Measurements from ENCODE around the gene RAB40B. TPM values are rescaled to one million over a fixed set of nuclear protein-coding genes. Genes with fewer than 3 reads are reported as not detected.

Gene RAB40B
- total and polyA plus RNA-seq, 2 of the 13 experiments (the other 11 are each of a cell fraction or from before 2014, with no cell fraction given) = 6.2 to 6.5 TPM

DNA sequence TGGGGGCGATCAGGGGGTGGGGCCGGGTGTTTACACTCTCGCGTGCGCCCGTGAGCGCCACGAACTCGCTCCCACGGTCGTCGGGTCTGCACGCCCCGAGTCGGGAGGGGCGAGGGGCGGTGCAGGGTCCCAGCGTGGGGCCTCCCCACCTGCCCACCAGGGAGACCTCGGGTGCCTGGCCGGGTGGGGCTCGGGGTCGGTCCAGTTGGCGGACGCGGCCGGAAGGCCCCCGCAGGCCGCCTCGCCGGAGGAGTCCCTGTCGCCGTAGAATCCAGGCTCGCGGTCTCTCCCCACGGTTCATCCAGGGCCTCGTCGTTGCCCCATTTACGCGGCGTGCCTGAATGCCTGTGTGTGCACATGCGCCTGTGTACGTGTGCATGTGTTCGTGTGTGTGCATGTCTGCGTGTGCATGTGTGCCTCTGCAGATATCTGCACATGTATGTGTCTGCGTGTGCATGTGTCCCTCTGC lies 510 bp upstream of the RAB40B start (continued):
- TF ChIP-seq POLR2G (IDR thresholded peaks at IDR 0.05; ENCODE audit: low read depth, low read length) (no peak), NR2F6 (IDR thresholded peaks at IDR 0.05) (no peak), NR2F6 (CRISPR knock-in tag; IDR thresholded peaks at IDR 0.05) (0 out of 2 replicates have a peak, but pooled peaks have one; percentile 1), PHB2 (IDR thresholded peaks at IDR 0.05; ENCODE audit: partially characterized antibody) (no peak), CC2D1A (CRISPR knock-in tag; IDR thresholded peaks at IDR 0.05) (no peak), PHF21A (CRISPR knock-in tag; IDR thresholded peaks at IDR 0.05) (no peak), ARNT2 (CRISPR knock-in tag; IDR thresholded peaks at IDR 0.05; ENCODE audit: low read depth) (no peak; the same call in 1 of the 2 replicates), ZNF557 (CRISPR knock-in tag; IDR thresholded peaks at IDR 0.05) (no peak), RBM39 (IDR thresholded peaks at IDR 0.05; ENCODE audit: low read depth, low read length, poor library complexity, severe bottlenecking) (peak; percentile 19), MTF2 (CRISPR knock-in tag; IDR thresholded peaks at IDR 0.05; ENCODE audit: borderline replicate concordance) (no peak), ZNF776 (CRISPR knock-in tag; IDR thresholded peaks at IDR 0.05) (no peak), SALL2 (CRISPR knock-in tag; IDR thresholded peaks at IDR 0.05) (no peak), NFE2L2 (IDR thresholded peaks at IDR 0.05; ENCODE audit: low read length) (no peak), HOXA3 (CRISPR knock-in tag; IDR thresholded peaks at IDR 0.05) (no peak), ZNF781 (CRISPR knock-in tag; IDR thresholded peaks at IDR 0.05; ENCODE audit: borderline replicate concordance, not compliant biosample characterization) (no peak), REL (CRISPR knock-in tag; conservative IDR thresholded peaks at IDR 0.05) (no peak), GABPB1 (CRISPR knock-in tag; IDR thresholded peaks at IDR 0.05) (peak; percentile 69; the same call in 1 of the 2 replicates), ZFP90 (CRISPR knock-in tag; IDR thresholded peaks at IDR 0.05; ENCODE audit: borderline replicate concordance) (peak; percentile 44; the same call in 1 of the 2 replicates), ZNF317 (CRISPR knock-in tag; IDR thresholded peaks at IDR 0.05) (no peak), ZSCAN29 (CRISPR knock-in tag; conservative IDR thresholded peaks at IDR 0.05) (no peak)
- TF ChIP-seq, protein P1, sequence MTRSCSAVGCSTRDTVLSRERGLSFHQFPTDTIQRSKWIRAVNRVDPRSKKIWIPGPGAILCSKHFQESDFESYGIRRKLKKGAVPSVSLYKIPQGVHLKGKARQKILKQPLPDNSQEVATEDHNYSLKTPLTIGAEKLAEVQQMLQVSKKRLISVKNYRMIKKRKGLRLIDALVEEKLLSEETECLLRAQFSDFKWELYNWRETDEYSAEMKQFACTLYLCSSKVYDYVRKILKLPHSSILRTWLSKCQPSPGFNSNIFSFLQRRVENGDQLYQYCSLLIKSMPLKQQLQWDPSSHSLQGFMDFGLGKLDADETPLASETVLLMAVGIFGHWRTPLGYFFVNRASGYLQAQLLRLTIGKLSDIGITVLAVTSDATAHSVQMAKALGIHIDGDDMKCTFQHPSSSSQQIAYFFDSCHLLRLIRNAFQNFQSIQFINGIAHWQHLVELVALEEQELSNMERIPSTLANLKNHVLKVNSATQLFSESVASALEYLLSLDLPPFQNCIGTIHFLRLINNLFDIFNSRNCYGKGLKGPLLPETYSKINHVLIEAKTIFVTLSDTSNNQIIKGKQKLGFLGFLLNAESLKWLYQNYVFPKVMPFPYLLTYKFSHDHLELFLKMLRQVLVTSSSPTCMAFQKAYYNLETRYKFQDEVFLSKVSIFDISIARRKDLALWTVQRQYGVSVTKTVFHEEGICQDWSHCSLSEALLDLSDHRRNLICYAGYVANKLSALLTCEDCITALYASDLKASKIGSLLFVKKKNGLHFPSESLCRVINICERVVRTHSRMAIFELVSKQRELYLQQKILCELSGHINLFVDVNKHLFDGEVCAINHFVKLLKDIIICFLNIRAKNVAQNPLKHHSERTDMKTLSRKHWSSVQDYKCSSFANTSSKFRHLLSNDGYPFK (CRISPR knock-in tag; IDR thresholded peaks at IDR 0.05; ENCODE audit: borderline replicate concordance) = peak; percentile 43; the same call in 1 of the 2 replicates
- TF ChIP-seq, protein P2, sequence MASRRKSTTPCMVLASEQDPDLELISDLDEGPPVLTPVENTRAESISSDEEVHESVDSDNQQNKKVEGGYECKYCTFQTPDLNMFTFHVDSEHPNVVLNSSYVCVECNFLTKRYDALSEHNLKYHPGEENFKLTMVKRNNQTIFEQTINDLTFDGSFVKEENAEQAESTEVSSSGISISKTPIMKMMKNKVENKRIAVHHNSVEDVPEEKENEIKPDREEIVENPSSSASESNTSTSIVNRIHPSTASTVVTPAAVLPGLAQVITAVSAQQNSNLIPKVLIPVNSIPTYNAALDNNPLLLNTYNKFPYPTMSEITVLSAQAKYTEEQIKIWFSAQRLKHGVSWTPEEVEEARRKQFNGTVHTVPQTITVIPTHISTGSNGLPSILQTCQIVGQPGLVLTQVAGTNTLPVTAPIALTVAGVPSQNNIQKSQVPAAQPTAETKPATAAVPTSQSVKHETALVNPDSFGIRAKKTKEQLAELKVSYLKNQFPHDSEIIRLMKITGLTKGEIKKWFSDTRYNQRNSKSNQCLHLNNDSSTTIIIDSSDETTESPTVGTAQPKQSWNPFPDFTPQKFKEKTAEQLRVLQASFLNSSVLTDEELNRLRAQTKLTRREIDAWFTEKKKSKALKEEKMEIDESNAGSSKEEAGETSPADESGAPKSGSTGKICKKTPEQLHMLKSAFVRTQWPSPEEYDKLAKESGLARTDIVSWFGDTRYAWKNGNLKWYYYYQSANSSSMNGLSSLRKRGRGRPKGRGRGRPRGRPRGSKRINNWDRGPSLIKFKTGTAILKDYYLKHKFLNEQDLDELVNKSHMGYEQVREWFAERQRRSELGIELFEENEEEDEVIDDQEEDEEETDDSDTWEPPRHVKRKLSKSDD (CRISPR knock-in tag; IDR thresholded peaks at IDR 0.05; ENCODE audit: low read depth) = no peak
- TF ChIP-seq, protein P3, sequence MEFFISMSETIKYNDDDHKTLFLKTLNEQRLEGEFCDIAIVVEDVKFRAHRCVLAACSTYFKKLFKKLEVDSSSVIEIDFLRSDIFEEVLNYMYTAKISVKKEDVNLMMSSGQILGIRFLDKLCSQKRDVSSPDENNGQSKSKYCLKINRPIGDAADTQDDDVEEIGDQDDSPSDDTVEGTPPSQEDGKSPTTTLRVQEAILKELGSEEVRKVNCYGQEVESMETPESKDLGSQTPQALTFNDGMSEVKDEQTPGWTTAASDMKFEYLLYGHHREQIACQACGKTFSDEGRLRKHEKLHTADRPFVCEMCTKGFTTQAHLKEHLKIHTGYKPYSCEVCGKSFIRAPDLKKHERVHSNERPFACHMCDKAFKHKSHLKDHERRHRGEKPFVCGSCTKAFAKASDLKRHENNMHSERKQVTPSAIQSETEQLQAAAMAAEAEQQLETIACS (CRISPR knock-in tag; IDR thresholded peaks at IDR 0.05) = no peak
- TF ChIP-seq, protein P4, sequence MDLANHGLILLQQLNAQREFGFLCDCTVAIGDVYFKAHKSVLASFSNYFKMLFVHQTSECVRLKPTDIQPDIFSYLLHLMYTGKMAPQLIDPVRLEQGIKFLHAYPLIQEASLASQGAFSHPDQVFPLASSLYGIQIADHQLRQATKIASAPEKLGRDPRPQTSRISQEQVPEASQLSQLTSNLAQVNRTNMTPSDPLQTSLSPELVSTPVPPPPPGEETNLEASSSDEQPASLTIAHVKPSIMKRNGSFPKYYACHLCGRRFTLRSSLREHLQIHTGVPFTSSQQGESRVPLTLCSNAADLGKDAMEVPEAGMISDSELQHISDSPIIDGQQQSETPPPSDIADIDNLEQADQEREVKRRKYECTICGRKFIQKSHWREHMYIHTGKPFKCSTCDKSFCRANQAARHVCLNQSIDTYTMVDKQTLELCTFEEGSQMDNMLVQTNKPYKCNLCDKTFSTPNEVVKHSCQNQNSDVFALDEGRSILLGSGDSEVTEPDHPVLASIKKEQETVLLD (CRISPR knock-in tag; IDR thresholded peaks at IDR 0.05; ENCODE audit: low read depth) = no peak; the same call in 1 of the 2 replicates
